Pancreas (tissue), 10 donors: ENCODE measurements around the gene GPD1. TPM values are rescaled to one million over a fixed set of nuclear protein-coding genes. Genes with fewer than 3 reads are reported as not detected.
A peak's percentile ranks its signal among the peaks of the same experiment; 100 is the strongest.

Experiments used
- ATAC-seq, 4 donors: fragments of 200-7000 bp; cut with Tn5 transposase; one replicate each; pipeline versions ENCODE4 v1.8.0 to v1.9.1; 2020; ENCODE audit warnings: mild to moderate bottlenecking in 4 of 4, moderate library complexity in 4 of 4
- DNase-seq, 6 donors: peaks; one replicate each; pipeline ENCODE4 v3.0.0-alpha.2; 2020
- FAIRE-seq: peaks from 2 replicates; lab custom pipeline; 2012; peaks lifted over from hg19 to GRCh38; lab: Jason Lieb, UNC
- H3K27ac ChIP-seq, 4 donors: fragments of 200-600 bp; sonication (generic); 1 replicate in 3 of 4; 2 replicates in 1 of 4; pipeline versions ENCODE4 v1.5.0 to v1.8.0; 2020
- H3K27me3 ChIP-seq, 4 donors: fragments of 200-600 bp; one replicate each; pipeline ENCODE4 v1.8.0; 2021
- H3K36me3 ChIP-seq, 3 donors: fragments of 200-600 bp; sonication (generic) in 1 of 3; one replicate each; pipeline versions ENCODE4 v1.5.0 to v1.8.0; 2020 to 2021
- H3K4me1 ChIP-seq, 3 donors: fragments of 200-600 bp; one replicate each; pipeline ENCODE4 v1.8.0; 2021
- H3K4me3 ChIP-seq, 4 donors: fragments of 200-600 bp; sonication (generic) in 2 of 4; one replicate each; pipeline versions ENCODE4 v1.5.0 to v1.8.0; 2020 to 2021
- H3K9me3 ChIP-seq, 4 donors: fragments of 200-600 bp; one replicate each; pipeline ENCODE4 v1.8.0; 2021
- WGBS, 2 donors: extraction: QIAGEN DNeasy Blood & Tissue Kit; methylation state at CpG; one replicate each; pipeline ENCODE4 v1.1.7; 2013; 5-methylcytosine and 5-hydroxymethylcytosine counted together
- intact Hi-C, 3 donors: fragments of 100-400 bp; cut with DNase I; formaldehyde crosslinking; loops; one replicate each; pipeline versions ENCODE4 v1.11.1 to v1.14.2; 2022
- polyA plus RNA-seq, 2 donors: library from polyadenylated mRNA; stranded (reverse); fragments of 200-250 nt; gene quantifications; one replicate each; pipeline ENCODE4 v1.2.3, GENCODE V29; 2013
- total RNA-seq, 6 donors: library from RNA; stranded (reverse); fragmentation: NEBNext Ultra II Directional in 4 of 6; extraction: Animal tissue kit (Norgen Biotek cat#: 25700) in 4 of 6; gene quantifications; one replicate each; pipeline versions ENCODE4 v1.2.1 to v1.2.4, GENCODE V29; 2021 to 2023
- TF ChIP-seq, protein P1 (sequence below), 4 donors: fragments of 200-600 bp; sonication (generic) in 3 of 4; IDR thresholded peaks; one replicate each; pipeline versions ENCODE4 v1.5.0 to v1.8.0; 2021; ENCODE audit warnings: antibody characterized with exemption in 4 of 4
- donor health status: healthy with polysubstance abuse.
- donor health status: DM: no; HTN: no; CAD: no; lungs with moderate emphysema.
- donor health status: DM: no; HTN: no; CAD: no.
- donor health status: control.
- donor health status: control.
- donor health status: Bipolar disorder and iron deficiency.
- donor health status: DM: yes; HTN: yes; CAD: no.
- donor health status: DM: no; HTN: no; CAD: no.
- donor health status: DM: no; HTN: no; CAD: no.
- donor health status: DM: yes; HTN: yes; CAD: no.

The GPD1 gene
- total and polyA plus RNA-seq, 8 donors, result 0.75 to 14.2 (median 3.6) TPM

DNA sequence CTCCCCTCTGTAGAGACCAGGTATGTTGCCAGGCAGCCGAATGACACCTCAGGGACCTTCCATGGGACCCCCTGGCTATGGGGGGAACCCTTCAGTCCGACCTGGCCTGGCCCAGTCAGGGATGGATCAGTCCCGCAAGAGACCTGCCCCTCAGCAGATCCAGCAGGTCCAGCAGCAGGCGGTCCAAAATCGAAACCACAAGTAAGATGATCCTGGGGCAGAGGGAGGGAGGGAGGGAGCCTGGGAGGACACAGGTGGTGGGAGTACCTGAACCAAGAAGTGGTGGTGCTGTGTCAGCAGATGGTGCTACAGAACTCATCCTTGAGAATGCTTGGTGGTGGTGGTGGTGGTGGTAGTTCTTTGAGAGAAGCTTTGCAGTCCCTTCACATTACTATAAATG is 17.7 kb upstream of the GPD1 start:
- FAIRE-seq, result no peak
- no peak for ATAC-seq
- intact Hi-C loops, result loop anchor here in 1 of 3 donors (5.0 kb wide), 1 partner anchor 91 kb away; no protein-coding TSS in a partner anchor
- H3K36me3 ChIP-seq, result peaks cover 7 to 16% (median 9%) of the 10 kb centered on the region in 3 donors
- no peak for DNase-seq
- H3K27me3 ChIP-seq, result no peaks in the 10 kb centered on the region
- WGBS, 2 donors, result 52 to 61% methylated on average over 5 of the region's 5 CpGs
- H3K9me3 ChIP-seq, result no peaks in the 10 kb centered on the region
- TF ChIP-seq, protein P1, sequence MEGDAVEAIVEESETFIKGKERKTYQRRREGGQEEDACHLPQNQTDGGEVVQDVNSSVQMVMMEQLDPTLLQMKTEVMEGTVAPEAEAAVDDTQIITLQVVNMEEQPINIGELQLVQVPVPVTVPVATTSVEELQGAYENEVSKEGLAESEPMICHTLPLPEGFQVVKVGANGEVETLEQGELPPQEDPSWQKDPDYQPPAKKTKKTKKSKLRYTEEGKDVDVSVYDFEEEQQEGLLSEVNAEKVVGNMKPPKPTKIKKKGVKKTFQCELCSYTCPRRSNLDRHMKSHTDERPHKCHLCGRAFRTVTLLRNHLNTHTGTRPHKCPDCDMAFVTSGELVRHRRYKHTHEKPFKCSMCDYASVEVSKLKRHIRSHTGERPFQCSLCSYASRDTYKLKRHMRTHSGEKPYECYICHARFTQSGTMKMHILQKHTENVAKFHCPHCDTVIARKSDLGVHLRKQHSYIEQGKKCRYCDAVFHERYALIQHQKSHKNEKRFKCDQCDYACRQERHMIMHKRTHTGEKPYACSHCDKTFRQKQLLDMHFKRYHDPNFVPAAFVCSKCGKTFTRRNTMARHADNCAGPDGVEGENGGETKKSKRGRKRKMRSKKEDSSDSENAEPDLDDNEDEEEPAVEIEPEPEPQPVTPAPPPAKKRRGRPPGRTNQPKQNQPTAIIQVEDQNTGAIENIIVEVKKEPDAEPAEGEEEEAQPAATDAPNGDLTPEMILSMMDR (IDR thresholded peaks at IDR 0.05), result no peak
- H3K4me1 ChIP-seq, result peaks cover 0 to 3% (median 0%) of the 10 kb centered on the region in 3 donors
- H3K4me3 ChIP-seq, result peak overlapping the region in 2 of 4 donors; percentile 80 to 98
- peak overlapping the region in 3 of 4 donors; percentile 92 to 95 (median 94) for H3K27ac ChIP-seq

DNA sequence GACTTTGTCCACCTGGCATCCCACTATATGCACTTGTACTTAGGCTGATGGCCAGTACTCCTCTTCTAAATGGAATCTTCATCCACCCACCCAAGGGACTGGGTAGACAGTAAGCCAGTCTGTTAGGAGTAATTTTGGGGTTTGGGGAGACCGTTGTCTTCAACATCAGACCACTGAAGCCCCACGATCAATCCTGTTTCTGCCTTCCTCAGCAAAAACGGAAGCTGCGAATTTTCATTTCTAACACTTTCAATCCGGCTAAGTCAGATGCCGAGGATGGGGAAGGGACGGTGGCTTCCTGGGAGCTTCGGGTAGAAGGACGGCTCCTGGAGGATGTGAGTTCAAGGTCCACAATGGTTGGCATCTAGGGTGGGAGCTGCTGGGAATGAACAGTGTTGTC is 16.7 kb upstream of the GPD1 start:
- H3K36me3 ChIP-seq, result peaks cover 7 to 25% (median 13%) of the 10 kb centered on the region in 3 donors
- FAIRE-seq (no peak), ATAC-seq (no peak), DNase-seq (no peak)
- H3K27me3 ChIP-seq, result no peaks in the 10 kb centered on the region
- no peak overlapping the region for H3K27ac ChIP-seq
- WGBS, 2 donors, result 78 to 83% methylated on average over 9 of the region's 9 CpGs
- H3K4me1 ChIP-seq, result peaks cover 0 to 3% (median 0%) of the 10 kb centered on the region in 3 donors
- intact Hi-C loops, result loop anchor here in 1 of 3 donors (5.0 kb wide), 1 partner anchor 90 kb away; no protein-coding TSS in a partner anchor
- H3K9me3 ChIP-seq, result no peaks in the 10 kb centered on the region
- TF ChIP-seq, protein P1 (IDR thresholded peaks at IDR 0.05), result no peak
- H3K4me3 ChIP-seq, result no peak overlapping the region

DNA sequence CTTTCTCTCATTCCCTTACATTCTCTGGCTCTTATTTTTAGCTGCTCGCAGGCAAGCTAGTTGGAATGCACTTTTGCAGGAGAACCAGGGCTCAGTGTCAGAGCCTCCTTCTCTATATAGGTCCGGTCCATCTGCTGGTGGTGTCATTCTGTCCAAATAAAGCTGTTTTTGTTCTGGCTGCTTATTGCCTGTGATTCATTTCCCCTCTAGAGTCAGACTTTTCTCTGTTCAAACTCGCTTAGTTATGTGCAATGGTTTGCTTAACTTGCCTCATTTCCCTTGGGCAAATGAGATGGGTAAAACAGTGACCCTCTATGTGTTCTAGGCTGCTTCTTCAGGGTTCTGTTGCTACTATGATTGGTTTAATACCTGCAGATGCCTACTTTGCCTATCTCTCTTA is 15.8 kb upstream of the GPD1 start:
- no peaks in the 10 kb centered on the region for H3K9me3 ChIP-seq
- FAIRE-seq (no peak), DNase-seq (no peak), ATAC-seq (no peak)
- intact Hi-C loops, result loop anchor here in 1 of 3 donors (5.0 kb wide), 1 partner anchor 89 kb away; no protein-coding TSS in a partner anchor
- WGBS, 2 donors, result 73 to 83% methylated on average over 3 of the region's 3 CpGs
- TF ChIP-seq, protein P1 (IDR thresholded peaks at IDR 0.05), result no peak
- H3K27ac ChIP-seq, result no peak overlapping the region
- H3K36me3 ChIP-seq, result peaks cover 7 to 33% (median 15%) of the 10 kb centered on the region in 3 donors
- no peaks in the 10 kb centered on the region for H3K27me3 ChIP-seq
- H3K4me3 ChIP-seq, result no peak overlapping the region
- H3K4me1 ChIP-seq, result peaks cover 0 to 3% (median 0%) of the 10 kb centered on the region in 3 donors

DNA sequence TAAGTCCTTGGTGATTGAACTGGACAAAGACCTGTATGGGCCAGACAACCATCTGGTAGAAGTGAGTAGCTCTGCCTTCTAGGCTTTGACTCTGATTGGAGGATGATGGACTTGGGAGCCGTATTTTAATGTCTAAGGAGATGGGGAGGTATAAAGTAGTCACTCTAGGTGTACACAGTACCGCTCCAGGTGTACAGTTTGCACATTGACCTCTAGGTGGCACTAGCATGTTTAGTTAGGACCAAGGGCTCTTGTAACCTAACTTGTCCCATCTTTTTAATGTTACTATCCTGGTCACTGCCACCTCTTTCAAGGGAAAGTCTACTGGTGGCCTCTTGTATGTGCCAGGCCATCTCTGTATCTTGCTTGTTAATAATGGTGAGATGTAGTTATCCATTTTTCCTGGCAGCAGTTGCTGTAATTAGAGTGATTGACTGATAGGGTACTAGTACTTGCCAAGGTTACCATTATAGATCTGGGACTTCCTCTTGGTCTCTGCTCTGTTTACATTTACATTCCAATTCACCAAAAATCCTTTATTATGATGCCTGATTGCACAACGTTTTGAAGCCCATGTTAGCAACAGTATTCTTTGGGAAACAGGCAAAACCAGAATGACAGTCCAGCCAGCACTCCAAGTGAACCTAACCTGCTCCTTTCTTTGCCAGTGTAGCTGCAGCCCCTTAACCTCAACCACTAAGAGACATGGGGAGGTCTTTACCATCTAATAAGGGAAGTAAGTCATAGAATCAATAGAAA is 15.1 kb upstream of the GPD1 start:
- FAIRE-seq (no peak), ATAC-seq (peak in 3 of 4 donors; percentile 31 to 58 (median 51)), DNase-seq (peak in 3 of 6 donors; percentile 52 to 58 (median 54))
- Histone ChIP-seq H3K4me1 (peaks cover 0 to 3% (median 0%) of the 10 kb centered on the region in 3 donors), H3K27ac (no peak overlapping the region), H3K27me3 (no peaks in the 10 kb centered on the region), H3K36me3 (peaks cover 7 to 40% (median 23%) of the 10 kb centered on the region in 3 donors), H3K4me3 (no peak overlapping the region), H3K9me3 (no peaks in the 10 kb centered on the region)
- WGBS, 2 donors, result 9 to 10% methylated on average over 3 of the region's 3 CpGs
- intact Hi-C loops, result loop anchor here in 1 of 3 donors (5.0 kb wide), 1 partner anchor 89 kb away; no protein-coding TSS in a partner anchor
- TF ChIP-seq, protein P1 (IDR thresholded peaks at IDR 0.05), result peak; percentile 67 to 78 (median 72)
